ENCODE data around the gene SCNN1B.

SCNN1B gene

GRCh38 chr16:23319861-23320615 lies 17.9 kb downstream of the SCNN1B start:
- TF ChIP-seq CTCF (IDR thresholded peaks at IDR 0.05; ENCODE audit: low read depth, low read length, missing control alignments): no peak
- no peak for DNase-seq (ENCODE audit: extremely low read depth, low read depth)
- no peak overlapping the region for H3K4me3 ChIP-seq (replicated peaks; ENCODE audit: low read depth, low read length)

- no peak overlapping the region for H3K4me3 ChIP-seq (replicated peaks; ENCODE audit: low read depth, low read length)
- DNase-seq (ENCODE audit: extremely low read depth, low read depth): no peak
- TF ChIP-seq CTCF (IDR thresholded peaks at IDR 0.05; ENCODE audit: low read depth, low read length, missing control alignments): no peak
Observed at GRCh38 chr16:23320693-23321092, 18.6 kb downstream of the SCNN1B start.

GRCh38 chr16:23321206-23321875 lies 19.2 kb downstream of the SCNN1B start:
- no peak for TF ChIP-seq CTCF (IDR thresholded peaks at IDR 0.05; ENCODE audit: low read depth, low read length, missing control alignments)
- H3K4me3 ChIP-seq (replicated peaks; ENCODE audit: low read depth, low read length): no peak overlapping the region
- no peak for DNase-seq (ENCODE audit: extremely low read depth, low read depth)

GRCh38 chr16:23323224-23324030 lies 21.3 kb downstream of the SCNN1B start:
- H3K4me3 ChIP-seq (replicated peaks; ENCODE audit: low read depth, low read length): no peak overlapping the region
- TF ChIP-seq CTCF (IDR thresholded peaks at IDR 0.05; ENCODE audit: low read depth, low read length, missing control alignments): no peak
- DNase-seq (ENCODE audit: extremely low read depth, low read depth): no peak

GRCh38 chr16:23324727-23325126 lies 22.6 kb downstream of the SCNN1B start:
- TF ChIP-seq CTCF (IDR thresholded peaks at IDR 0.05; ENCODE audit: low read depth, low read length, missing control alignments): no peak
- no peak overlapping the region for H3K4me3 ChIP-seq (replicated peaks; ENCODE audit: low read depth, low read length)
- DNase-seq (ENCODE audit: extremely low read depth, low read depth): no peak

GRCh38 chr16:23327836-23328235 lies 25.7 kb downstream of the SCNN1B start:
- H3K4me3 ChIP-seq (replicated peaks; ENCODE audit: low read depth, low read length): no peak overlapping the region
- DNase-seq (ENCODE audit: extremely low read depth, low read depth): no peak
- no peak for TF ChIP-seq CTCF (IDR thresholded peaks at IDR 0.05; ENCODE audit: low read depth, low read length, missing control alignments)
